Activated B cell treated with CpG ODN at 0.5 μM for 24 hours (primary cell): ENCODE data around the gene ETV6. TPM values are rescaled to one million over a fixed set of nuclear protein-coding genes. Genes with fewer than 3 reads are reported as not detected.

Experiments
- ATAC-seq: fragments of 200-7000 bp; cut with Tn5 transposase; one replicate; pipeline ENCODE4 v1.10.0; 2021; ENCODE audit warnings: low read depth, mild to moderate bottlenecking, moderate library complexity
- CTCF ChIA-PET: fragments of 350-600 bp; sonication (Branson Sonifier 250); formaldehyde crosslinking; loops from one replicate; lab custom pipeline; 2021; ENCODE audit warnings: antibody characterized with exemption; lab: Charles Lee
- POLR2A ChIA-PET: fragments of 350-600 bp; sonication (Branson Sonifier 250); formaldehyde crosslinking; loops from one replicate; lab custom pipeline; 2021; ENCODE audit warnings: antibody characterized with exemption; lab: Charles Lee
- DNase-seq: peaks from one replicate; pipeline ENCODE4 v3.0.0; 2022
- H3K27ac Mint-ChIP-seq: one replicate; pipeline ENCODE4 v1.8.0; 2020; ENCODE audit warnings: mixed read lengths
- H3K27me3 Mint-ChIP-seq: one replicate; pipeline ENCODE4 v1.8.0; 2021; ENCODE audit warnings: mixed read lengths
- H3K36me3 Mint-ChIP-seq: one replicate; pipeline ENCODE4 v1.8.0; 2021; ENCODE audit warnings: low read depth, mixed read lengths
- H3K4me1 Mint-ChIP-seq: one replicate; pipeline ENCODE4 v1.8.0; 2021; ENCODE audit warnings: mixed read lengths
- H3K4me3 Mint-ChIP-seq: one replicate; pipeline ENCODE4 v1.8.0; 2020; ENCODE audit warnings: mild to moderate bottlenecking, mixed read lengths
- H3K9me3 Mint-ChIP-seq: one replicate; pipeline ENCODE4 v1.8.0; 2020; ENCODE audit warnings: mixed read lengths
- CTCF ChIP-seq: fragments of 200-600 bp; IDR thresholded peaks from one replicate; pipeline ENCODE4 v1.8.0; 2022; ENCODE audit warnings: antibody characterized with exemption, mild to moderate bottlenecking
- intact Hi-C: fragments of 100-400 bp; cut with micrococcal nuclease; formaldehyde crosslinking; loops from one replicate; pipeline ENCODE4 v1.15.1; 2024
- total RNA-seq: library from RNA; stranded (reverse); gene quantifications from 2 replicates; pipeline ENCODE4 v1.2.3, GENCODE V29; 2022

Gene ETV6
- 116 and 130 TPM in 2 replicates for total RNA-seq

GRCh38 chr12:11649413-11650285 is at the start of gene ETV6:
TSS of gene ETV6 (plus strand) at chr12:11649674. CDS start at chr12:11650128, 454 bp downstream.
- DNase-seq (peak; percentile 72), ATAC-seq (peak; percentile 66)
- no peak for TF ChIP-seq CTCF
- Mint-ChIP-seq H3K4me1 (peaks cover 35% of the 10 kb centered on the region), H3K36me3 (peaks cover 15% of the 10 kb centered on the region), H3K9me3 (no peaks in the 10 kb centered on the region), H3K27ac (peak within 1 kb of the TSS; percentile 98), H3K27me3 (no peaks in the 10 kb centered on the region), H3K4me3 (peak within 1 kb of the TSS; percentile 99)
- CTCF ChIA-PET: interaction anchor here (0.6 to 2.0 kb wide), 6 partner anchors 90 to 383 kb away, joined by 3 to 17 read pairs (median 3); no protein-coding TSS in a partner anchor
- POLR2A ChIA-PET: interaction anchor here (0.6 to 7.7 kb wide), 38 partner anchors 8 to 1980 kb away, joined by 3 to 158 read pairs (median 7); partner anchors contain the start of gene BORCS5
- intact Hi-C loops: loop anchor here (1.0 to 5.0 kb wide), 13 partner anchors 27 to 1453 kb away; partner anchors contain the start of genes BORCS5 and GSG1

- Mint-ChIP-seq H3K4me1 (peaks cover 3% of the 10 kb centered on the region), H3K4me3 (no peak overlapping the region), H3K27me3 (no peaks in the 10 kb centered on the region), H3K9me3 (no peaks in the 10 kb centered on the region), H3K27ac (no peak overlapping the region), H3K36me3 (no peaks in the 10 kb centered on the region)
- no peak for DNase-seq
- intact Hi-C loops: no loop called here
- POLR2A ChIA-PET: no interaction called here
- CTCF ChIA-PET: no interaction called here
- TF ChIP-seq CTCF: no peak
- no peak for ATAC-seq
Measured at GRCh38 chr12:11600199-11600598, 49.3 kb upstream of the ETV6 start.

GRCh38 chr12:11601647-11602046 is 47.8 kb upstream of the ETV6 start:
- H3K4me3 Mint-ChIP-seq: no peak overlapping the region
- CTCF ChIA-PET: no interaction called here

GRCh38 chr12:11607313-11608081 is 42.0 kb upstream of the ETV6 start:
- H3K4me3 Mint-ChIP-seq: no peak overlapping the region
- POLR2A ChIA-PET: no interaction called here
- H3K9me3 Mint-ChIP-seq: no peaks in the 10 kb centered on the region
- no peak for TF ChIP-seq CTCF
- H3K36me3 Mint-ChIP-seq: no peaks in the 10 kb centered on the region
- CTCF ChIA-PET: interaction anchor here (1.6 kb wide), 1 partner anchor 10 kb away, joined by 4 read pairs; no protein-coding TSS in a partner anchor
- H3K4me1 Mint-ChIP-seq: no peaks in the 10 kb centered on the region
- ATAC-seq: no peak
- no peak overlapping the region for H3K27ac Mint-ChIP-seq
- intact Hi-C loops: no loop called here
- no peaks in the 10 kb centered on the region for H3K27me3 Mint-ChIP-seq
- no peak for DNase-seq

More at GRCh38 chr12:11601647-11602046, 47.8 kb upstream of the ETV6 start:
- DNase-seq: no peak
- Mint-ChIP-seq H3K9me3 (no peaks in the 10 kb centered on the region), H3K36me3 (no peaks in the 10 kb centered on the region), H3K27me3 (no peaks in the 10 kb centered on the region), H3K4me1 (no peaks in the 10 kb centered on the region), H3K27ac (no peak overlapping the region)
- POLR2A ChIA-PET: no interaction called here
- intact Hi-C loops: no loop called here
- no peak for ATAC-seq
- no peak for TF ChIP-seq CTCF

- Mint-ChIP-seq H3K27ac (no peak overlapping the region), H3K4me1 (no peaks in the 10 kb centered on the region), H3K4me3 (no peak overlapping the region), H3K9me3 (no peaks in the 10 kb centered on the region), H3K36me3 (no peaks in the 10 kb centered on the region), H3K27me3 (no peaks in the 10 kb centered on the region)
- DNase-seq (no peak), ATAC-seq (no peak)
- no peak for TF ChIP-seq CTCF
- POLR2A ChIA-PET: no interaction called here
- intact Hi-C loops: no loop called here
- CTCF ChIA-PET: interaction anchor here (1.6 kb wide), 1 partner anchor 9 kb away, joined by 4 read pairs; no protein-coding TSS in a partner anchor
Measured at GRCh38 chr12:11609045-11609444, 40.4 kb upstream of the ETV6 start.
